Calu3 (cell line): ENCODE data around the gene SESTD1. TPM values are rescaled to one million over a fixed set of nuclear protein-coding genes. Genes with fewer than 3 reads are reported as not detected.
"Not testable (repeated sequence)": the region's sequence is repeated elsewhere in the genome, so short reads cannot be mapped to it uniquely, and the experiment has no call there.

Experiments
- BruUV-seq: library from RNA; stranded (reverse); fragments of 400-500 nt; replicated peaks from 2 replicates; lab custom pipeline; 2021; lab: Mats Ljungman, UMichigan
- CTCF ChIA-PET: fragments of 300-600 bp; sonication (Branson Sonifier 250); formaldehyde crosslinking; loops from one replicate; lab custom pipeline; 2022; ENCODE audit warnings: antibody characterized with exemption; lab: Charles Lee
- DNase-seq: peaks from one replicate; pipeline ENCODE4 v3.0.0; 2022
- H3K27ac Mint-ChIP-seq: one replicate; pipeline ENCODE4 v1.8.0; 2022; ENCODE audit warnings: mixed read lengths; ENCODE audit not compliant: unreplicated experiment
- H3K27me3 Mint-ChIP-seq: one replicate; pipeline ENCODE4 v1.8.0; 2022; ENCODE audit warnings: mixed read lengths; ENCODE audit not compliant: unreplicated experiment
- H3K36me3 Mint-ChIP-seq: one replicate; pipeline ENCODE4 v1.8.0; 2022; ENCODE audit warnings: mild to moderate bottlenecking, moderate library complexity, mixed read lengths; ENCODE audit not compliant: insufficient read depth, unreplicated experiment
- H3K4me1 Mint-ChIP-seq: one replicate; pipeline ENCODE4 v1.8.0; 2022; ENCODE audit warnings: mild to moderate bottlenecking, low read depth, mixed read lengths; ENCODE audit not compliant: unreplicated experiment
- H3K4me3 Mint-ChIP-seq: one replicate; pipeline ENCODE4 v1.8.0; 2022; ENCODE audit warnings: mild to moderate bottlenecking, low read depth, moderate library complexity, mixed read lengths; ENCODE audit not compliant: unreplicated experiment
- H3K9me3 Mint-ChIP-seq: one replicate; pipeline ENCODE4 v1.8.0; 2022; ENCODE audit warnings: low read depth, mixed read lengths; ENCODE audit not compliant: unreplicated experiment
- CTCF ChIP-seq: fragments of 200-600 bp; IDR thresholded peaks from one replicate; pipeline ENCODE4 v1.8.0; 2022; ENCODE audit warnings: antibody characterized with exemption; ENCODE audit not compliant: unreplicated experiment
- intact Hi-C: fragments of 100-400 bp; cut with micrococcal nuclease; formaldehyde crosslinking; loops from one replicate; pipeline ENCODE4 v1.10.0; 2022; ENCODE audit not compliant: unreplicated experiment
- total RNA-seq: library from RNA; stranded (reverse); gene quantifications from 2 replicates; pipeline ENCODE4 v1.2.3, GENCODE V29; 2022

SESTD1 gene
- total RNA-seq, 1 experiment from 2014 or later = 145 TPM

GRCh38 chr2:179248024-179248348, 16.6 kb downstream of the SESTD1 start:
- intact Hi-C loops = no loop called here
- Mint-ChIP-seq H3K4me3 (peak overlapping the region; percentile 56), H3K27ac (peak overlapping the region; percentile 77), H3K4me1 (peaks cover 69% of the 10 kb centered on the region), H3K9me3 (no peaks in the 10 kb centered on the region), H3K27me3 (no peaks in the 10 kb centered on the region), H3K36me3 (peaks cover 15% of the 10 kb centered on the region)
- no TSS peak for BruUV-seq
- CTCF ChIA-PET = no interaction called here
- DNase-seq = no peak
- no peak for TF ChIP-seq CTCF

GRCh38 chr2:179247318-179248023, 17.2 kb downstream of the SESTD1 start:
- Mint-ChIP-seq H3K9me3 (no peaks in the 10 kb centered on the region), H3K4me3 (peak overlapping the region; percentile 56), H3K36me3 (peaks cover 15% of the 10 kb centered on the region), H3K27ac (peak overlapping the region; percentile 77), H3K27me3 (no peaks in the 10 kb centered on the region), H3K4me1 (peaks cover 69% of the 10 kb centered on the region)
- no peak for DNase-seq
- intact Hi-C loops = loop anchor here (1.0 kb wide), 1 partner anchor 12 kb away; no protein-coding TSS in a partner anchor
- BruUV-seq = no TSS peak
- no peak for TF ChIP-seq CTCF
- CTCF ChIA-PET = no interaction called here

- intact Hi-C loops, DNase-seq: not testable (repeated sequence)
- H3K36me3 Mint-ChIP-seq = peaks cover 17% of the 10 kb centered on the region
Measured at GRCh38 chr2:179245843-179246242, 18.8 kb downstream of the SESTD1 start.

GRCh38 chr2:179243046-179243445, 21.6 kb downstream of the SESTD1 start:
- Mint-ChIP-seq H3K27ac (peak overlapping the region; percentile 21), H3K9me3 (peaks cover 4% of the 10 kb centered on the region), H3K27me3 (no peaks in the 10 kb centered on the region), H3K4me1 (peaks cover 80% of the 10 kb centered on the region), H3K4me3 (no peak overlapping the region), H3K36me3 (peaks cover 16% of the 10 kb centered on the region)
- CTCF ChIA-PET = interaction anchor here (0.6 kb wide), 1 partner anchor 553 kb away, joined by 3 read pairs; no protein-coding TSS in a partner anchor
- TF ChIP-seq CTCF = no peak
- intact Hi-C loops = no loop called here
- DNase-seq = no peak
- no TSS peak for BruUV-seq

More at GRCh38 chr2:179245843-179246242, 18.8 kb downstream of the SESTD1 start:
- not testable (repeated sequence) for H3K9me3 Mint-ChIP-seq, H3K4me3 Mint-ChIP-seq, H3K27ac Mint-ChIP-seq, BruUV-seq, H3K27me3 Mint-ChIP-seq
- H3K4me1 Mint-ChIP-seq = peaks cover 69% of the 10 kb centered on the region
- CTCF ChIA-PET = interaction anchor here (0.7 kb wide), 1 partner anchor 471 kb away, joined by 3 read pairs; no protein-coding TSS in a partner anchor
